ENCODE results near the gene AARSD1. TPM values are rescaled to one million over a fixed set of nuclear protein-coding genes. Genes with fewer than 3 reads are reported as not detected.
"Not testable (repeated sequence)": the region's sequence is repeated elsewhere in the genome, so short reads cannot be mapped to it uniquely, and the experiment has no call there.

AARSD1 gene, protein sequence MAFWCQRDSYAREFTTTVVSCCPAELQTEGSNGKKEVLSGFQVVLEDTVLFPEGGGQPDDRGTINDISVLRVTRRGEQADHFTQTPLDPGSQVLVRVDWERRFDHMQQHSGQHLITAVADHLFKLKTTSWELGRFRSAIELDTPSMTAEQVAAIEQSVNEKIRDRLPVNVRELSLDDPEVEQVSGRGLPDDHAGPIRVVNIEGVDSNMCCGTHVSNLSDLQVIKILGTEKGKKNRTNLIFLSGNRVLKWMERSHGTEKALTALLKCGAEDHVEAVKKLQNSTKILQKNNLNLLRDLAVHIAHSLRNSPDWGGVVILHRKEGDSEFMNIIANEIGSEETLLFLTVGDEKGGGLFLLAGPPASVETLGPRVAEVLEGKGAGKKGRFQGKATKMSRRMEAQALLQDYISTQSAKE
- 10 to 100 TPM; 36.2 to 46.7 (median 36.4) TPM for polyA plus RNA-seq

DNA sequence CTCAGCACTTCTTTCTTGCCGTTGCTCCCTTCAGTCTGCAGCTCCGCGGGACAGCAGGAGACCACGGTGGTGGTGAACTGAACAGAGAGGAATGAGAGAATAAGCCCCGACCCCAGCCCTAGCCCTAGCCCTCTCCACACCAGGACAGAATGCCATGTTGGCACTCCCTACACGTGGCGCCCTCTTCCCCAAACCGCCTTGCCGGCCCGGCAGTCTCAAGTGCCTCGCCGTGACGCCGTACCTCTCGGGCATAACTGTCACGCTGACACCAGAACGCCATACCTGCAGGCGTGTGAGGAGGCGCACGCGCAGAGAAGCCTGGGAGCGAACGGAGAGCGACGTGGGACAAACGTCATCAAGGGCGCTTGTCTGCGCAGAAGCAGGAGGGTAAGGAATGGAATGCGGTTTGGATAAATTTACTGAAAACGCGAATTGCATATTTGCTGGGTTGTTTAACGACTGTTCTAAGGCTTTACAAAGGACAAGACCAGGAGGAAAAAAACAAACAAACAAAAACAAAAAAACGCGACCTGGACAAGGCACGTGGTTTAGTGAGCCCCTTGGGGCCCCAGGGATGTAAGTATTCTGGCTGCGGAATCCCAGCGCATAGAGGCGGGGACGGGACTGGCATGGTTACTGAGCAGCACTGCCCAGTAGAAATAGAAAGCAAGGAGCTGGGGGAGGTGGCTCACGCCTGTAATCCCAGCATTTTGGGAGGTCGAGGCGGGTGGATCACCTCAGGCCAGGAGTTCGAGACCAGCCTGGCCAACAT lies at the start of gene AARSD1:
TSS of gene AARSD1 (minus strand) at position 294 of the 772 bp plus-strand sequence. CDS start at position 280, 14 bp downstream.
- Mint-ChIP-seq H3K4me1 (peaks cover 14 to 17% of the 10 kb centered on the region in 2 donors), H3K36me3 (peaks cover 4 to 18% (median 9%) of the 10 kb centered on the region in 3 donors), H3K27me3 (ENCODE audit: low read depth in 3 of 3) (peaks cover 5 to 9% (median 8%) of the 10 kb centered on the region in 3 donors), H3K9me3 (no peaks in the 10 kb centered on the region), H3K4me3 (peak within 1 kb of the TSS; percentile 92 to 97 (median 97)), H3K27ac (peak within 1 kb of the TSS; percentile 92 to 98 (median 96))
- DNase-seq = peak; percentile 85 to 88 (median 86)

DNA sequence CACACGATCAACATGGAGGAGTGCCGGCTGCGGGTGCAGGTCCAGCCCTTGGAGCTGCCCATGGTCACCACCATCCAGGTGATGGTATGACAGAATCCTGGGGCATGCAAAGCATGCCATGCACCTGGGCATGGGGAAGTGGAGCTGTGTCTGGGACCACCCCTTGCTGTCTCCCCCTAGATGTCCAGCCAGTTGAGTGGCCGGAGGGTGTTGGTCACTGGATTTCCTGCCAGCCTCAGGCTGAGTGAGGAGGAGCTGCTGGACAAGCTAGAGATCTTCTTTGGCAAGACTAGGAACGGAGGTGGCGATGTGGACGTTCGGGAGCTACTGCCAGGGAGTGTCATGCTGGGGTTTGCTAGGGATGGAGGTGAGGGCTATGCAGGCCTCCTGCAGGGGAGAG lies 49.0 kb upstream of the AARSD1 start:
- H3K9me3 Mint-ChIP-seq = no peaks in the 10 kb centered on the region
- peaks cover 0 to 5% (median 4%) of the 10 kb centered on the region in 3 donors for H3K36me3 Mint-ChIP-seq
- H3K27ac Mint-ChIP-seq = no peak overlapping the region
- peaks cover 6 to 15% of the 10 kb centered on the region in 2 donors for H3K4me1 Mint-ChIP-seq
- DNase-seq = no peak
- H3K27me3 Mint-ChIP-seq (ENCODE audit: low read depth in 3 of 3) = peaks cover 0 to 4% (median 0%) of the 10 kb centered on the region in 3 donors
- no peak overlapping the region for H3K4me3 Mint-ChIP-seq

DNA sequence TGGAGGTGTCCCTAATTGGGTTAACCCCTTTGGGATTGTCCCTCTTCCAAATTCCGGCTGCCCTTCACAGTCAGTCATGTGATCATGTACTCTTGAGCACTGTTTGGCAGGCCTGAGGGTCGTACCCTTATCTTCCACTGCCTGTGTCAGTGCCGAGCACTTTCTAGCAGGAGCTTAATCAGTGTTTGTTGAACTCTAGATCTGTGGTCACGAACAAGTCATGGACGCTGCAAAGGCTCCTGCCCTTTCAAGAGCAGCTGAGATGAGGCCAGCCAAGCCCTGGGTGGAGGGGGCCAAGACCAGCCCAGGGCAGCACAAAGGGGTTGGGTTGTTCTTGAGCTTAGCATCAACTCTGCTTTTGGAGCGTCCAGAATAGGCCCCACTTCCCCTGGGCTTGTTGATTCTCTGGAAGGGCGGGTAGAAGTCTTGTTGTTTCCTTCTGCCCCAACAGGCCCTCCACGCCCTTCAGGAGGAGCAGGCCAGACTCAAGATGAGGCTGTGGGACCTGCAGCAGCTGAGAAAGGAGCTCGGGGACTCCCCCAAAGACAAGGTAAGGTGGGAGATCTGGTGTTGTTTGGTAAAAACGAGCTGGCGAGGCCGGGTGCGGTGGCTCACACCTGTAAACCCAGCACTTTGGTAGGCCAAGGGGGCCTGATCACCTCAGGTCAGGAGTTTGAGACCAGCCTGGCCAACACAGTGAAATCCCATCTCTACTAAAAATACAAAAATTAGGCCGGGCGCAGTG lies 47.6 kb upstream of the AARSD1 start:
- Mint-ChIP-seq H3K27me3 (ENCODE audit: low read depth in 3 of 3) (peaks cover 0 to 4% (median 3%) of the 10 kb centered on the region in 3 donors), H3K4me1 (peaks cover 10 to 19% of the 10 kb centered on the region in 2 donors), H3K36me3 (peaks cover 0 to 5% (median 4%) of the 10 kb centered on the region in 3 donors), H3K27ac (no peak overlapping the region), H3K4me3 (no peak overlapping the region), H3K9me3 (no peaks in the 10 kb centered on the region)
- DNase-seq = no peak

DNA sequence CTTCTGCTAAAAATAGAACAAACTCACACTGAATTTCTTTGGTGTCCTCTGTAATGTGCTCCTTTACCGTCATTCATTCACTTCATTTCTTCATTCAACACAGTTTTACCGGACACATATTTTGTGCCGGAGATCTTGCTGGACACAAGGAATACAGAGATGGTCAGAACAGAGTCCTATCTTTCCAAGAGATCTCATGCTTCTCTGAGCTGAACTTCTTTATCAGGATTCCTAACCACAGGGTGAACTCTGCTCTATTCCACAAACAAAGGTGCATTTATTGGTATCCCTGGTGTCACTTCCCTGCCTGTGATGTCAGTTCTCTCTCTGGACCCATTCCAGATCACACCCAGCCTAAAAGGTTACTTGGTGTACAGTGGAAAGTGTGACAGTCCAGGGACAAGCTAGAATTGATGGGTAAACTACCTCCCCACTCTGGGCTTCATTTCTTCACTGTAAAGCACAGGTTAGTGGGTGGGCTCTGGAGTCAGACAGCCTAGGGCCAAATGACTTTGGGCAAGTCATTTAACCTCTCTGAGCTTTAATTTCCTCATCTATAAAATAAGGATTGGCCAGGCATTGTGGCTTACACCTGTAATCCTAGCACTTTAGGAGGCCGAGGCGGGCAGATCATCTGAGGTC lies 46.5 kb upstream of the AARSD1 start:
- Mint-ChIP-seq H3K4me3 (no peak overlapping the region), H3K27ac (peak overlapping the region in 1 of 6 donors; percentile 46), H3K9me3 (no peaks in the 10 kb centered on the region), H3K4me1 (peaks cover 16 to 26% of the 10 kb centered on the region in 2 donors), H3K27me3 (ENCODE audit: low read depth in 3 of 3) (peaks cover 0 to 4% (median 3%) of the 10 kb centered on the region in 3 donors), H3K36me3 (peaks cover 0 to 5% (median 4%) of the 10 kb centered on the region in 3 donors)
- DNase-seq = no peak

DNA sequence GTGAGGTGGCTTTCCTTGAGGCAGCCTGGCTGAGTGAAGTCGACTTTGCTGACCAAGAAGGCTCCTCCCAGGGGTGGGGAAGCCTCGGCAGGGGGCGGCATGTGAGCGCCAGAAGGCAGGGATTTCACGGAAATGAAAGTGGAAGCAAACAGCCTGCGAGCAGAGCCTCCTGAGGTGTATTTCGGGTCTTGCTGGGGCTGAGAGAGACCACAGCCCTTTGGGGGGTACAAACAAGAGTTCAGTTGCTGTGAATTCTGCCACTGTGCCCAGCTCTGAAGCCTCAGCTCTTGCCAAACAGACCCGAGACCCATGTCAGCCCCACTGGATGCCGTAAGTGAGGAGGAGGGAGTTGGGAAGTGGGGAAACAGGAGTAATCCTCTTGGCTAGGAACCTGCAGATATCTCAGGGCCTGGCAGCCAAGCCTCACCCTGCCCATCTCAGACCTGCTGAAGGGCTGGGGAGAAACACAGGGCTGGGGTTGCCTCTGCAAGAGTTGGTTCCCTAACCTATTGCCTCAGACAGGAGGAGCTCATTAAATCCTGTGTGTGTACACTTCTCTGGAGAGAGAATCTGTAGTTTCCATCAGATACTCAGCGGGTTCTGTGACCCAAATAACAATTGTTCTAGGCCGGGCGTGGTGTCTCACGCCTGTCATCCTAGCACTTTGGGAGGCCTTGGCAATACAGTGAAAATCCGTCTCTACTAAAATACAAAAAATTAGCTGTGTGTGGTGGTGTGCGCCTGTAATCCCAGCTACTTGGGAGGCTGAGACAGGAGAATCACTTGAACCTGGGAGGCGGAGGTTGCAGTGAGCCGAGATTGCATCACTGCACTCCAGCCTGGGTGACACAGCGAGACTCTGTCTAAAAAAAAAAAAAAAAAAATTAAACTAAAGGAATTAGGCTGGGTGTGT lies 42.6 kb upstream of the AARSD1 start, which contains the start of gene IFI35:
TSS of gene IFI35 (plus strand) at position 146 of the 913 bp plus-strand sequence. CDS start at position 310, 164 bp downstream.
- Mint-ChIP-seq H3K9me3 (no peaks in the 10 kb centered on the region), H3K4me1 (peaks cover 16 to 26% of the 10 kb centered on the region in 2 donors), H3K27ac (peak within 1 kb of the TSS; percentile 94 to 100 (median 99)), H3K27me3 (ENCODE audit: low read depth in 3 of 3) (peaks cover 0 to 5% (median 0%) of the 10 kb centered on the region in 3 donors), H3K4me3 (peak within 1 kb of the TSS; percentile 99 to 100 (median 100)), H3K36me3 (peaks cover 0 to 13% (median 4%) of the 10 kb centered on the region in 3 donors)
- DNase-seq = peak; percentile 79 to 82 (median 80)

DNA sequence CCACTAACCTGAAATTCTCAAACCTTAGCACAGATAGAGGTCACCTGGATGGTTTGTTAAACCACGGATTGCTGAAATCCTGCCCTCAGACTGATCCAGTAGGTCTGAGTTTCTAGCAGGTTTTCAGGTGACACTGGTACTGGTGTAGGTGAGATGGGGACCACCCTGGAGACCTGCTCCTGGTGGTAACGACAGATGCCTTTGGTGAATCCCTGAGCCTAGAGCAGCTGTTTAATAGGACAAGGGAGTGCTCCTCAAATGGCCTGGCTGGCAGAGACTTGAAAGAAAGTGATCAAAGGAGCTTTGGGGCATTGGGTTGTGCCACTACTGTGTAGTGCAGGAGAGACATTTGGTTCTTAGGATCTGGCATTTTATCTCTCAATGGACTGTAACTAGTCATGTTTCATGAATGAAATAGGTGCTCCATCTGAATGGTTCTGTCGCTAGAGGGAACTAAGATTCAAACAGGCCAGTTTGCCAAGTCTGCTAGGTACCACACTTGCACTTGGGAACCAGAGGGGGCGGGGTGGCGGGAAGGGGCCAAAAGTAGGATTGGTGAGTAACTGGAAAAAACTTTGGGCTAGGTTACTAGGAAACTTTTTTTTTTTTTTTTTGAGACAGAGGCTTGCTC lies 39.4 kb upstream of the AARSD1 start:
- Mint-ChIP-seq H3K27ac (peak overlapping the region in 3 of 6 donors; percentile 28 to 51 (median 37)), H3K4me3 (no peak overlapping the region), H3K4me1 (peaks cover 26 to 28% of the 10 kb centered on the region in 2 donors), H3K27me3 (ENCODE audit: low read depth in 3 of 3) (peaks cover 0 to 9% (median 0%) of the 10 kb centered on the region in 3 donors), H3K9me3 (no peaks in the 10 kb centered on the region), H3K36me3 (peaks cover 0 to 22% (median 7%) of the 10 kb centered on the region in 3 donors)
- no peak for DNase-seq

DNA sequence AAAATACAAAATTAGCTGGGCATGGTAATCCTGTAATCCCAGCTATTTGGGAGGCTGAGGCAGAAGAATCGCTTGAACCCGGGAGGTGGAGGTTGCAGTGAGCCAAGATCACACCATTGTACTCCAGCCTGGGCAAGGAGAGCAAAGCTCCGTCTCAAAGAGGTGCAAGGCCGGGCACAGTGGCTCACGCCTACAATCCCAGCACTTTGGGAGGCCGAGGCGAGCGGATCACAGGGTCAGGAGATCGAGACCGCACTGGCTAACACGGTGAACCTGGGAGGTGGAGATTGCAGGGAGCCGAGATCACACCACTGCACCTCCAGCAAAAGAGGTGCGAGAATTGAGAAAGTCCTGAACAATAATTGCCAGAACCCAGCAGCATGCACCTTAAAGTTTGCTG lies 36.6 kb upstream of the AARSD1 start:
- Mint-ChIP-seq H3K4me1 (peaks cover 28 to 32% of the 10 kb centered on the region in 2 donors), H3K36me3 (peaks cover 0 to 22% (median 7%) of the 10 kb centered on the region in 3 donors), H3K27me3 (ENCODE audit: low read depth in 3 of 3) (peaks cover 0 to 11% (median 1%) of the 10 kb centered on the region in 3 donors), H3K27ac (peak overlapping the region in 3 of 6 donors; percentile 28 to 49 (median 43))
- H3K4me3 Mint-ChIP-seq, H3K9me3 Mint-ChIP-seq, DNase-seq: not testable (repeated sequence)

DNA sequence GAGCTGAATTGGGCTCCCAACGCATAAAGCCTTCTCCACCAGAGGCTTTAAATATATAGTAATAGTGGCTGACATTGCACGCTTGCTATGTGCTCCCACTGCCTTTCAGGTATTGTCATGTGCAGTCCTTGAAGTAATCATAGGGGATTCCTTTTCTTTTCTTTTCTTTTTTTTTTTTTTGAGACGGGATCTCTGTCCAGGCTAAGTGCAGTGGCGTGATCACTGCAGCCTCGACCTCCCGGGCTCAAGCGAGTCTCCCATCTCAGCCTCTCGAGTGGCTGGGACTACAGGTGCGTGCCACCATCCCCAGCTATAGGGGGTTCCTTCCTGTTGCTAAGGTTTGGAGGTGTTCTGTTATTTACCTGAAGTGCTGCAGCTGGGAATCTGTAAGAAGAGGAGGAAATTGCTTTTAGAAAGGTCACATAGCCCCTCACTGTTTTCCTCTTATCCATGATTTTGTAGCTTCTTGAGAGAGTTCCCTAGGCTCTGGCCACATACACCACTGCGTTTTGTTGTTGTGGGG lies 34.8 kb upstream of the AARSD1 start:
- Mint-ChIP-seq H3K36me3 (peaks cover 0 to 22% (median 7%) of the 10 kb centered on the region in 3 donors), H3K4me3 (peak overlapping the region; percentile 92 to 99 (median 96)), H3K27ac (peak overlapping the region; percentile 89 to 100 (median 94)), H3K4me1 (peaks cover 28 to 32% of the 10 kb centered on the region in 2 donors), H3K27me3 (ENCODE audit: low read depth in 3 of 3) (peaks cover 0 to 11% (median 1%) of the 10 kb centered on the region in 3 donors), H3K9me3 (no peaks in the 10 kb centered on the region)
- no peak for DNase-seq

DNA sequence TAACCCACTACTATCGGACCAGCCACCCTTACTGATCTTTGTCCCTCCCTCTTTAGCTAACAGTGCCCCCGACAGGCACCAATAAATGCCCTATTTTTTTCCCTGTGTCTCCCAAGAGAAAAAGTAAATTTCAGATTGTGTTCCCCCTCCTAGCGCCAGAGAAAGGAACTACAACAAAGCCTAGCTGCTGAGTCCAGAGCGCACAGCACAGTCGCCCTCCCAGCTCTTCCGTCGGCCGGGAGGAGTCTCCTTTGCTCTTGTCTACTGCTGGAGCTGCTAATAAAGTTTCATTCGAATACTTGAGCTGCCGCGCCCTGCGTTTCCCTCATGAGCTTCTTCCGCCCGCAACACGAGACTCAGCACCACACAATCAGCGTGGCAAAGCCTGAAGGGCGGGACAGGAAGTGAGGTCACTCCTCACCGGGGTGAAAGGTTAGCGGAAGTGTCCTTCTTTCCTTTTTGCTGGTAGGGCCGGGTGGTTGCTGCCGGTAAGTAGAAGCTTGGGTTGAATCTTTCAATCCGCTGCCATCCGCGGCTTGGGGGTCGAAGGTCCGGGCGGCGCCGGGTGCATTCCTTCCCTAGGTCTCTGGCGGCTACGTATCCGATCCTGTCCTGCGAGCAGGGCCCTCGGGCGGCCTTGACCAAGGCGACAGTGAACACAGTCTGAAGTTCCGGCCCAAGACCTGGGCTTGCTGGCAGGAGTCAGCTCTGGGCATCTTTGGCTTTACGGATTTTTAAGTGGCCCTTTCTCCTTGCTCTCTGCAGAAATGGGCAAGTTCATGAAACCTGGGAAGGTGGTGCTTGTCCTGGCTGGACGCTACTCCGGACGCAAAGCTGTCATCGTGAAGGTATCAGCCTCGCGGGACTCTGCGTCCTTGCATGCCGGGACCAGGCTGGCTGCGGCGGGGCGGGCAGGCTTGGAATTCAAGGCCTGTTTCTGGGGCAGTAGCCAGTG lies 34.0 kb upstream of the AARSD1 start, which contains the start of gene RPL27:
TSS of gene RPL27 (plus strand) at position 436 of the 955 bp plus-strand sequence. CDS start at position 768, 332 bp downstream.
- H3K36me3 Mint-ChIP-seq = peaks cover 0 to 21% (median 7%) of the 10 kb centered on the region in 3 donors
- peak within 1 kb of the TSS; percentile 89 to 100 (median 94) for H3K27ac Mint-ChIP-seq
- H3K4me1 Mint-ChIP-seq = peaks cover 28 to 32% of the 10 kb centered on the region in 2 donors
- DNase-seq = peak; percentile 98
- no peaks in the 10 kb centered on the region for H3K9me3 Mint-ChIP-seq
- peak within 1 kb of the TSS; percentile 92 to 99 (median 96) for H3K4me3 Mint-ChIP-seq
- H3K27me3 Mint-ChIP-seq (ENCODE audit: low read depth in 3 of 3) = peaks cover 0 to 11% (median 1%) of the 10 kb centered on the region in 3 donors

DNA sequence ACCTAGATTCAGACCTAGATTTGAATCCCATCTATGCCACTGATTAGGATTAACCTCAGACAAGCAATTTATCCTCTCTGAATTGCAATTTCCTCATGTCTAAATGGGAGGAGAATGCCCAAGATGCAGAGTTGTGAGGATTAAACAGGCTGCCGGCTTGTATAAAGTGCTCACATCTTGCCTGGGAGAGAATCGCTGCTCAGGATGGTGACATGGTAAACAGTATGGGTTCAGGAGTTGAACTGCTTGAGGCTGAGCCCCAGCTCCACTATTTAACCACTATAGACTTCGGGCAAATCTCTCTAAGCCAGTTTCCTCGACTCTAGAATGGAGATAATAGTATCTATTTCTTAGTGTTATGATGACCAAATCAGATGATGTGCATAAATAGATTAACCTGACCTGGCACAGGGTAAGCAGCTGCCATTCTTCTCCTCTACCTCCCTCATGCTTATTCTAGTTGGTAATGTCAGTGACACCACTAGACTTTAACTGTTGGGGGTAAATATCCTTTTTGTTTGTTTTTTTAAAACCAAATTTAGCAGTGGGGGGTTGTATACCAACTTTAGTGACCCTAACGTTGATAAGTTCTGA lies 33.2 kb upstream of the AARSD1 start:
- Mint-ChIP-seq H3K27me3 (ENCODE audit: low read depth in 3 of 3) (peaks cover 0 to 11% (median 1%) of the 10 kb centered on the region in 3 donors), H3K9me3 (no peaks in the 10 kb centered on the region), H3K4me1 (peaks cover 28 to 32% of the 10 kb centered on the region in 2 donors), H3K27ac (peak overlapping the region; percentile 89 to 100 (median 94)), H3K36me3 (peaks cover 0 to 18% (median 10%) of the 10 kb centered on the region in 3 donors), H3K4me3 (peak overlapping the region; percentile 92 to 99 (median 96))
- no peak for DNase-seq
